ENCODE measurements around the gene RNF4.

Gene RNF4

GRCh38 chr4:2482693-2483092 is 13.8 kb downstream of the RNF4 start:
- H3K27ac Mint-ChIP-seq = peak overlapping the region; percentile 72
- DNase-seq = no peak
- no peak for TF ChIP-seq CTCF (IDR thresholded peaks at IDR 0.05)
- peaks cover 14% of the 10 kb centered on the region for H3K36me3 Mint-ChIP-seq (ENCODE audit: low read depth)
- H3K27me3 Mint-ChIP-seq (ENCODE audit: low read depth, poor library complexity) = no peaks in the 10 kb centered on the region
- peaks cover 75% of the 10 kb centered on the region for H3K4me1 Mint-ChIP-seq
- H3K4me3 Mint-ChIP-seq = no peak overlapping the region
- no peaks in the 10 kb centered on the region for H3K9me3 Mint-ChIP-seq

- no peak overlapping the region for H3K27ac Mint-ChIP-seq
- no peak for TF ChIP-seq CTCF (IDR thresholded peaks at IDR 0.05)
- H3K4me1 Mint-ChIP-seq = peaks cover 69% of the 10 kb centered on the region
- no peaks in the 10 kb centered on the region for H3K27me3 Mint-ChIP-seq (ENCODE audit: low read depth, poor library complexity)
- H3K4me3 Mint-ChIP-seq = no peak overlapping the region
- no peak for DNase-seq
- peaks cover 11% of the 10 kb centered on the region for H3K36me3 Mint-ChIP-seq (ENCODE audit: low read depth)
- H3K9me3 Mint-ChIP-seq = no peaks in the 10 kb centered on the region
Measured at GRCh38 chr4:2483237-2483636, 14.3 kb downstream of the RNF4 start.

- no peak for TF ChIP-seq CTCF (IDR thresholded peaks at IDR 0.05)
- peaks cover 7% of the 10 kb centered on the region for H3K36me3 Mint-ChIP-seq (ENCODE audit: low read depth)
- H3K9me3 Mint-ChIP-seq = no peaks in the 10 kb centered on the region
- H3K4me3 Mint-ChIP-seq = no peak overlapping the region
- H3K27me3 Mint-ChIP-seq (ENCODE audit: low read depth, poor library complexity) = no peaks in the 10 kb centered on the region
- H3K4me1 Mint-ChIP-seq = peaks cover 60% of the 10 kb centered on the region
- H3K27ac Mint-ChIP-seq = no peak overlapping the region
- no peak for DNase-seq
Measured at GRCh38 chr4:2484185-2484584, 15.3 kb downstream of the RNF4 start.

- H3K27ac Mint-ChIP-seq = peak overlapping the region; percentile 84
- H3K4me3 Mint-ChIP-seq = no peak overlapping the region
- H3K27me3 Mint-ChIP-seq (ENCODE audit: low read depth, poor library complexity) = no peaks in the 10 kb centered on the region
- H3K4me1 Mint-ChIP-seq = peaks cover 52% of the 10 kb centered on the region
- peaks cover 6% of the 10 kb centered on the region for H3K36me3 Mint-ChIP-seq (ENCODE audit: low read depth)
- H3K9me3 Mint-ChIP-seq = no peaks in the 10 kb centered on the region
- TF ChIP-seq CTCF (IDR thresholded peaks at IDR 0.05) = no peak
- DNase-seq = no peak
Measured at GRCh38 chr4:2484993-2485392, 16.1 kb downstream of the RNF4 start.

- H3K4me1 Mint-ChIP-seq = peaks cover 46% of the 10 kb centered on the region
- no peaks in the 10 kb centered on the region for H3K27me3 Mint-ChIP-seq (ENCODE audit: low read depth, poor library complexity)
- no peak for TF ChIP-seq CTCF (IDR thresholded peaks at IDR 0.05)
- DNase-seq = no peak
- H3K9me3 Mint-ChIP-seq = no peaks in the 10 kb centered on the region
- H3K27ac Mint-ChIP-seq = peak overlapping the region; percentile 84
- H3K36me3 Mint-ChIP-seq (ENCODE audit: low read depth) = peaks cover 15% of the 10 kb centered on the region
- H3K4me3 Mint-ChIP-seq = no peak overlapping the region
Measured at GRCh38 chr4:2485956-2486355, 17.1 kb downstream of the RNF4 start.

GRCh38 chr4:2486981-2487380 is 18.1 kb downstream of the RNF4 start:
- no peak for TF ChIP-seq CTCF (IDR thresholded peaks at IDR 0.05)
- Mint-ChIP-seq H3K27me3 (ENCODE audit: low read depth, poor library complexity) (no peaks in the 10 kb centered on the region), H3K27ac (peak overlapping the region; percentile 75), H3K36me3 (ENCODE audit: low read depth) (peaks cover 22% of the 10 kb centered on the region), H3K4me1 (peaks cover 35% of the 10 kb centered on the region), H3K9me3 (no peaks in the 10 kb centered on the region), H3K4me3 (no peak overlapping the region)
- DNase-seq = no peak
